Ovary (tissue), 3 donors: ENCODE data around the gene CDS1.

Source experiments
- CTCF ChIP-seq, 3 donors: fragments of 450-650 bp in 2 of 3; fragments of 200-600 bp in 1 of 3; IDR thresholded peaks; one replicate each; pipeline versions ENCODE4 v1.5.1 to v1.8.0; 2016 to 2022; ENCODE audit warnings: antibody characterized with exemption in 3 of 3, mild to moderate bottlenecking in 1 of 3
- EP300 ChIP-seq: sonication (generic); formaldehyde crosslinking; IDR thresholded peaks from one replicate; pipeline ENCODE4 v1.6.1; 2017; ENCODE audit warnings: antibody characterized with exemption
- POLR2A ChIP-seq: fragments of 450-650 bp; IDR thresholded peaks from one replicate; pipeline ENCODE4 v1.6.1; 2017; ENCODE audit warnings: antibody characterized with exemption, mild to moderate bottlenecking, moderate library complexity
- donor health status: DM: no; HTN: no; CAD: no.

DNA sequence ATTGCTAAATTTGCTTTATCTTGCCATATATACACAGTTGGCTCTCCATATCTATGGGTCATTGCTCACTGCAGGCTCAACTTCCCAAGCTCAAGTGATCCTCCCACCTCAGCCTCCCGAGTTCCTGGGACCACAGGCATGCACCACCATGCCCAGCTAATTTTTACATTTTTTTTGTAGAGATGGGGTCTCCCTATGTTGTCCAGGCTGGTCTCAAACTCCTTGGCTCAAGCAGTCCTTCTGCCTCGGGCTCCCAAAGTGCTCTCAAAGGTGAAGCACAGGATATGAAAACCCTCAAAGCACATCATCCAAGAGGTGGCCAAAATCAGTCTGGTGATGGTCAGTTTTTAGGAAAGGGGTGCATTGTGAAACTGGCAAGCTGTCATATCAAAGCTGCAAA is 11.8 kb downstream of the CDS1 start:
- no peak for TF ChIP-seq POLR2A
- no peak for TF ChIP-seq CTCF (IDR thresholded peaks at IDR 0.05)
- TF ChIP-seq EP300, result no peak
